GM21390 (cell line): ENCODE results near the gene LAMA5.

ENCODE experiments used
- ATAC-seq: cut with Tn5 transposase; IDR thresholded peaks from one replicate; pipeline ENCODE4 v1.9.1; 2021; ENCODE audit not compliant: unreplicated experiment

LAMA5 gene

GRCh38 chr20:62331347-62331746 is 35.8 kb downstream of the LAMA5 start:
- ATAC-seq, result no peak

GRCh38 chr20:62330576-62331317 is 36.4 kb downstream of the LAMA5 start:
- no peak for ATAC-seq

- ATAC-seq, result no peak
Observed at GRCh38 chr20:62329389-62330377, 37.4 kb downstream of the LAMA5 start.

- ATAC-seq, result no peak
Observed at GRCh38 chr20:62328684-62329388, 38.3 kb downstream of the LAMA5 start.

- no peak for ATAC-seq
Observed at GRCh38 chr20:62327726-62328495, 39.2 kb downstream of the LAMA5 start.

GRCh38 chr20:62326959-62327725 is 40.0 kb downstream of the LAMA5 start:
- no peak for ATAC-seq

- no peak for ATAC-seq
Observed at GRCh38 chr20:62326559-62326958, 40.6 kb downstream of the LAMA5 start.

- ATAC-seq, result no peak
Observed at GRCh38 chr20:62325172-62325905, 41.8 kb downstream of the LAMA5 start.

- no peak for ATAC-seq
Observed at GRCh38 chr20:62323980-62324906, 42.9 kb downstream of the LAMA5 start.

GRCh38 chr20:62323146-62323979 is 43.7 kb downstream of the LAMA5 start:
- no peak for ATAC-seq

- ATAC-seq, result no peak
Observed at GRCh38 chr20:62322492-62323041, 44.5 kb downstream of the LAMA5 start.

GRCh38 chr20:62321975-62322374 is 45.1 kb downstream of the LAMA5 start:
- ATAC-seq, result no peak

- ATAC-seq, result no peak
Observed at GRCh38 chr20:62321521-62321948, 45.6 kb downstream of the LAMA5 start.

- ATAC-seq, result no peak
Observed at GRCh38 chr20:62320581-62321354, 46.3 kb downstream of the LAMA5 start.

- no peak for ATAC-seq
Observed at GRCh38 chr20:62319346-62319909, 47.7 kb downstream of the LAMA5 start.
